GM23338 (cell line): ENCODE results near the gene ARMC9. TPM values are rescaled to one million over a fixed set of nuclear protein-coding genes. Genes with fewer than 3 reads are reported as not detected.

Experiments used
- ATAC-seq: fragments of 200-7000 bp; cut with Tn5 transposase; 3 replicates; pipeline ENCODE4 v1.9.1; 2020
- DNase-seq: peaks from one replicate; pipeline ENCODE4 v3.0.0-alpha.2; 2015; ENCODE audit warnings: low spot score
- H2AFZ ChIP-seq: fragments of 200-600 bp; sonication (generic); 2 replicates; pipeline ENCODE4 v1.8.0; 2016; ENCODE audit warnings: antibody characterized with exemption, mild to moderate bottlenecking, moderate library complexity
- H3F3A ChIP-seq: fragments of 200-600 bp; sonication (generic); replicated peaks from 2 replicates; pipeline ENCODE4 v1.8.0; 2017; ENCODE audit warnings: antibody characterized with exemption, mixed run types, low read depth
- H3K27ac ChIP-seq: fragments of 200-600 bp; sonication (generic); 2 replicates; pipeline ENCODE4 v1.6.1; 2016; ENCODE audit warnings: low read depth
- H3K27me3 ChIP-seq: fragments of 200-600 bp; sonication (generic); 2 replicates; pipeline ENCODE4 v1.8.0; 2016; ENCODE audit warnings: mild to moderate bottlenecking, mixed run types, moderate library complexity; ENCODE audit not compliant: insufficient read depth
- H3K36me3 ChIP-seq: fragments of 200-600 bp; sonication (generic); 2 replicates; pipeline ENCODE4 v1.8.0; 2016; ENCODE audit warnings: mild to moderate bottlenecking; ENCODE audit not compliant: insufficient read depth
- H3K4me1 ChIP-seq: fragments of 200-600 bp; sonication (generic); 2 replicates; pipeline ENCODE4 v1.8.0; 2016; ENCODE audit warnings: mild to moderate bottlenecking, moderate library complexity; ENCODE audit not compliant: insufficient read depth
- H3K4me2 ChIP-seq: fragments of 200-600 bp; sonication (generic); 2 replicates; pipeline ENCODE4 v1.7.1; 2017; ENCODE audit warnings: mixed run types
- H3K4me3 ChIP-seq: fragments of 200-600 bp; sonication (generic); 2 replicates; pipeline ENCODE4 v1.6.1; 2016; ENCODE audit warnings: mixed run types
- H3K79me2 ChIP-seq: fragments of 200-600 bp; sonication (generic); replicated peaks from 2 replicates; pipeline ENCODE4 v1.8.0; 2017; ENCODE audit warnings: mild to moderate bottlenecking; ENCODE audit not compliant: insufficient read depth
- H3K9me2 ChIP-seq: fragments of 200-600 bp; sonication (generic); 2 replicates; pipeline ENCODE4 v1.8.0; 2017; ENCODE audit not compliant: insufficient read depth
- H4K20me1 ChIP-seq: fragments of 200-600 bp; sonication (generic); replicated peaks from 2 replicates; pipeline ENCODE4 v1.8.0; 2017; ENCODE audit warnings: mild to moderate bottlenecking; ENCODE audit not compliant: insufficient read depth
- H3K27ac Mint-ChIP-seq: 2 replicates; pipeline ENCODE4 v1.8.0; 2020; ENCODE audit warnings: inconsistent platforms, mild to moderate bottlenecking, moderate library complexity, mixed read lengths
- H3K27me3 Mint-ChIP-seq: 3 replicates; pipeline ENCODE4 v1.8.0; 2022; ENCODE audit warnings: low read depth, mild to moderate bottlenecking, moderate library complexity, mixed read lengths, inconsistent platforms; ENCODE audit not compliant: insufficient read depth, poor library complexity
- H3K36me3 Mint-ChIP-seq: 3 replicates; pipeline ENCODE4 v1.8.0; 2021; ENCODE audit warnings: low read depth, mild to moderate bottlenecking, inconsistent platforms, moderate library complexity, mixed read lengths
- H3K4me1 Mint-ChIP-seq: 3 replicates; pipeline ENCODE4 v1.8.0; 2020; ENCODE audit warnings: mild to moderate bottlenecking, inconsistent platforms, mixed read lengths
- H3K4me3 Mint-ChIP-seq: 3 replicates; pipeline ENCODE4 v1.8.0; 2021; ENCODE audit warnings: moderate library complexity, mild to moderate bottlenecking, inconsistent platforms, mixed read lengths
- H3K9me3 Mint-ChIP-seq: 3 replicates; pipeline ENCODE4 v1.8.0; 2020; ENCODE audit warnings: moderate library complexity, mild to moderate bottlenecking, inconsistent platforms, mixed read lengths
- CTCF ChIP-seq, 2 experiments: fragments of 200-600 bp in 1 of 2; sonication (generic) in 1 of 2; conservative IDR thresholded peaks; 2 replicates each; pipeline versions ENCODE4 v1.5.1 to v1.6.1; 2016 to 2017; ENCODE audit warnings: antibody characterized with exemption in 2 of 2, low read depth in 2 of 2, mild to moderate bottlenecking in 2 of 2, moderate library complexity in 1 of 2
- EZH2 ChIP-seq: fragments of 200-600 bp; sonication (generic); IDR thresholded peaks from one replicate; pipeline ENCODE4 v1.8.0; 2017; ENCODE audit warnings: antibody characterized with exemption, mild to moderate bottlenecking, low read depth; ENCODE audit not compliant: unreplicated experiment
- STAT1 ChIP-seq: IDR thresholded peaks from one replicate; pipeline ENCODE4 v1.6.1; 2016; ENCODE audit warnings: antibody characterized with exemption; ENCODE audit not compliant: unreplicated experiment
- ZNF114 ChIP-seq: fragments of 250-450 bp; sonication (Bioruptor Pico); IDR thresholded peaks from 2 replicates; pipeline ENCODE4 v1.5.0; 2020; ENCODE audit warnings: mild to moderate bottlenecking, moderate library complexity
- ZNF331 ChIP-seq: fragments of 250-450 bp; sonication (Bioruptor Pico); IDR thresholded peaks from 2 replicates; pipeline ENCODE4 v1.5.0; 2020; ENCODE audit warnings: low read depth, mild to moderate bottlenecking, moderate library complexity
- ZNF462 ChIP-seq: fragments of 250-450 bp; sonication (Bioruptor Pico); IDR thresholded peaks from 2 replicates; pipeline ENCODE4 v1.5.0; 2020; ENCODE audit warnings: mild to moderate bottlenecking, moderate library complexity
- polyA plus RNA-seq: library from polyadenylated mRNA; unstranded; fragments of >200 nt; fragmentation: Nextera tagmentation; extraction: Ambion mirVana; gene quantifications from 2 replicates; pipeline ENCODE4 v1.2.1, GENCODE V29; 2016
- total RNA-seq: library from RNA; depleted of rRNA; stranded (reverse); fragments of >200 nt; shearing (Covaris generic); gene quantifications from 2 replicates; pipeline ENCODE4 v1.2.3, GENCODE V29; 2014

ARMC9 gene
- total and polyA plus RNA-seq, 2 experiments from 2014 or later: 29.2 to 56.0 TPM

- Mint-ChIP-seq H3K9me3 (peaks cover 22% of the 10 kb centered on the region), H3K4me3 (no peak overlapping the region), H3K36me3 (peaks cover 20% of the 10 kb centered on the region), H3K4me1 (peaks cover 20% of the 10 kb centered on the region), H3K27me3 (peaks cover 18% of the 10 kb centered on the region), H3K27ac (no peak overlapping the region)
- H3K36me3 ChIP-seq: no peaks in the 10 kb centered on the region; the same call in 1 of the 2 replicates
- no peak overlapping the region for H2AFZ ChIP-seq
- no peaks in the 10 kb centered on the region for H3K27me3 ChIP-seq
- ATAC-seq (no peak), DNase-seq (no peak)
- no peaks in the 10 kb centered on the region for H3K9me2 ChIP-seq
- H4K20me1 ChIP-seq: no peaks in the 10 kb centered on the region
- no peak overlapping the region for H3K4me3 ChIP-seq
- H3K79me2 ChIP-seq: no peaks in the 10 kb centered on the region
- no peak overlapping the region for H3K27ac ChIP-seq
- H3F3A ChIP-seq: peaks cover 18% of the 10 kb centered on the region
- no peak overlapping the region for H3K4me2 ChIP-seq
- H3K4me1 ChIP-seq: peaks cover 12% of the 10 kb centered on the region
- TF ChIP-seq STAT1 (no peak), ZNF462 (CRISPR knock-in tag) (no peak), ZNF114 (CRISPR knock-in tag) (no peak), EZH2 (no peak)
Measured at GRCh38 chr2:231380991-231381847, 182.8 kb downstream of the ARMC9 start.

GRCh38 chr2:231382116-231382515, 183.7 kb downstream of the ARMC9 start:
- Mint-ChIP-seq H3K27ac (no peak overlapping the region), H3K4me3 (no peak overlapping the region), H3K27me3 (peaks cover 16% of the 10 kb centered on the region), H3K36me3 (peaks cover 18% of the 10 kb centered on the region), H3K9me3 (peaks cover 27% of the 10 kb centered on the region), H3K4me1 (peaks cover 15% of the 10 kb centered on the region)
- no peak overlapping the region for H2AFZ ChIP-seq
- H3K79me2 ChIP-seq: no peaks in the 10 kb centered on the region
- H3K4me2 ChIP-seq: no peak overlapping the region
- peaks cover 14% of the 10 kb centered on the region for H3F3A ChIP-seq
- TF ChIP-seq ZNF331 (no peak), CTCF (conservative IDR thresholded peaks at IDR 0.05; ENCODE audit: low read depth in 2 of 2) (peak in 1 of 2 experiments; percentile 47; a peak in 2 of 4 replicates)
- ATAC-seq (peak; percentile 37; the same call in 2 of the 3 replicates), DNase-seq (no peak)
- no peaks in the 10 kb centered on the region for H4K20me1 ChIP-seq
- H3K27me3 ChIP-seq: no peaks in the 10 kb centered on the region
- H3K4me1 ChIP-seq: peaks cover 7% of the 10 kb centered on the region
- H3K27ac ChIP-seq: no peak overlapping the region
- H3K9me2 ChIP-seq: no peaks in the 10 kb centered on the region
- no peak overlapping the region for H3K4me3 ChIP-seq
- no peaks in the 10 kb centered on the region; the same call in 1 of the 2 replicates for H3K36me3 ChIP-seq
